ENCODE results near the gene MAIP1. TPM values are rescaled to one million over a fixed set of nuclear protein-coding genes. Genes with fewer than 3 reads are reported as not detected.
A peak's percentile ranks its signal among the peaks of the same experiment; 100 is the strongest.
"Not testable (repeated sequence)": the region's sequence is repeated elsewhere in the genome, so short reads cannot be mapped to it uniquely, and the experiment has no call there.

Gene MAIP1
- polyA plus RNA-seq (ENCODE audit: insufficient read length in 4 of 4) = 10 to 100 TPM; 28.8 to 38.4 (median 32.1) TPM

- peak; percentile 74 to 89 (median 78) for DNase-seq (ENCODE audit: low read depth in 4 of 4, low spot score in 2 of 4)
These were observed at the start of gene MAIP1, which contains the start of gene TYW5 for GRCh38 chr2:199955339-199956061. TSS of gene MAIP1 (plus strand) at chr2:199955582. CDS start at chr2:199955799, 217 bp downstream. TSS of gene TYW5 (minus strand) at chr2:199955491. CDS start at chr2:199955470, 21 bp downstream.

GRCh38 chr2:199907008-199907714, 48.2 kb upstream of the MAIP1 start:
- no peak for DNase-seq (ENCODE audit: low read depth in 4 of 4, low spot score in 2 of 4)

- peak in 1 of 4 donors; percentile 13 for DNase-seq (ENCODE audit: low read depth in 4 of 4, low spot score in 2 of 4)
These were observed 44.9 kb upstream of the MAIP1 start for GRCh38 chr2:199910338-199911051.

GRCh38 chr2:199911052-199911876, 44.1 kb upstream of the MAIP1 start, which contains the start of gene C2orf69:
TSS of gene C2orf69 (plus strand) at chr2:199911293. CDS start at chr2:199911439, 146 bp downstream.
- peak; percentile 90 to 95 (median 93) for DNase-seq (ENCODE audit: low read depth in 4 of 4, low spot score in 2 of 4)

- DNase-seq (ENCODE audit: low read depth in 4 of 4, low spot score in 2 of 4) = peak in 1 of 4 donors; percentile 30
These were observed 43.6 kb upstream of the MAIP1 start for GRCh38 chr2:199911877-199912161.

- DNase-seq (ENCODE audit: low read depth in 4 of 4, low spot score in 2 of 4) = not testable (repeated sequence)
These were observed 42.7 kb upstream of the MAIP1 start for GRCh38 chr2:199912553-199913114.

GRCh38 chr2:199914372-199914958, 40.9 kb upstream of the MAIP1 start:
- no peak for DNase-seq (ENCODE audit: low read depth in 4 of 4, low spot score in 2 of 4)

- no peak for DNase-seq (ENCODE audit: low read depth in 4 of 4, low spot score in 2 of 4)
These were observed 38.4 kb upstream of the MAIP1 start for GRCh38 chr2:199916980-199917379.

- no peak for DNase-seq (ENCODE audit: low read depth in 4 of 4, low spot score in 2 of 4)
These were observed 32.5 kb upstream of the MAIP1 start for GRCh38 chr2:199922856-199923255.

GRCh38 chr2:199923924-199924323, 31.5 kb upstream of the MAIP1 start:
- no peak for DNase-seq (ENCODE audit: low read depth in 4 of 4, low spot score in 2 of 4)

- no peak for DNase-seq (ENCODE audit: low read depth in 4 of 4, low spot score in 2 of 4)
These were observed 28.6 kb upstream of the MAIP1 start for GRCh38 chr2:199926806-199927205.

GRCh38 chr2:199928226-199928625, 27.2 kb upstream of the MAIP1 start:
- DNase-seq (ENCODE audit: low read depth in 4 of 4, low spot score in 2 of 4) = no peak

- no peak for DNase-seq (ENCODE audit: low read depth in 4 of 4, low spot score in 2 of 4)
These were observed 26.8 kb upstream of the MAIP1 start for GRCh38 chr2:199928626-199929025.

- no peak for DNase-seq (ENCODE audit: low read depth in 4 of 4, low spot score in 2 of 4)
These were observed 26.1 kb upstream of the MAIP1 start for GRCh38 chr2:199929262-199929661.

- DNase-seq (ENCODE audit: low read depth in 4 of 4, low spot score in 2 of 4) = no peak
These were observed 23.0 kb upstream of the MAIP1 start for GRCh38 chr2:199932312-199932855.

GRCh38 chr2:199933466-199933865, 21.9 kb upstream of the MAIP1 start:
- DNase-seq (ENCODE audit: low read depth in 4 of 4, low spot score in 2 of 4) = no peak

GRCh38 chr2:199936554-199936953, 18.8 kb upstream of the MAIP1 start:
- DNase-seq (ENCODE audit: low read depth in 4 of 4, low spot score in 2 of 4) = no peak

GRCh38 chr2:199940373-199940772, 15.0 kb upstream of the MAIP1 start:
- no peak for DNase-seq (ENCODE audit: low read depth in 4 of 4, low spot score in 2 of 4)

GRCh38 chr2:199943373-199943772, 12.0 kb upstream of the MAIP1 start:
- DNase-seq (ENCODE audit: low read depth in 4 of 4, low spot score in 2 of 4) = no peak

Measured in left renal cortex interstitium (tissue), 4 donors.